ENCODE data around the gene TRIM17.
A peak's percentile ranks its signal among the peaks of the same experiment; 100 is the strongest.

GRCh38 chr1:228459091-228459993 lies 42.7 kb upstream of the TRIM17 start:
- TF ChIP-seq CTCF (IDR thresholded peaks at IDR 0.05 in 2 of 3, conservative IDR thresholded peaks at IDR 0.05 in 1 of 3; ENCODE audit: borderline replicate concordance in 1 of 3, insufficient read depth in 1 of 3, low read depth in 2 of 3, low read length in 2 of 3) (peak; percentile 36 to 86 (median 71); a peak in 5 of 6 replicates), POLR2A (IDR thresholded peaks at IDR 0.05; ENCODE audit: borderline replicate concordance, extremely low read depth, insufficient read depth, insufficient read length) (no peak), POLR2AphosphoS5 (IDR thresholded peaks at IDR 0.05; ENCODE audit: low read depth, low read length) (peak; percentile 57), SP1 (IDR thresholded peaks at IDR 0.05; ENCODE audit: low read depth) (no peak), JUND (IDR thresholded peaks at IDR 0.05) (no peak), SIN3A (IDR thresholded peaks at IDR 0.05; ENCODE audit: low read depth) (0 out of 2 replicates have a peak, but pooled peaks have one; percentile 15)

All from HCT116 (cell line).